Esophagus muscularis mucosa (tissue), 4 donors: ENCODE results near the gene SSRP1. TPM values are rescaled to one million over a fixed set of nuclear protein-coding genes. Genes with fewer than 3 reads are reported as not detected.

Experiments used
- DNase-seq: peaks from one replicate; pipeline ENCODE4 v3.0.0-alpha.2; 2017; ENCODE audit errors: extremely low spot score
- H3K27ac ChIP-seq, 4 donors: fragments of 200-600 bp; sonication (generic); replicated peaks in 1 of 4; 1 replicate in 3 of 4; 2 replicates in 1 of 4; pipeline ENCODE4 v1.5.1; 2016 to 2019; ENCODE audit warnings: mild to moderate bottlenecking in 1 of 4
- H3K27me3 ChIP-seq, 4 donors: fragments of 200-600 bp; sonication (generic); one replicate each; pipeline versions ENCODE4 v1.5.1 to v1.6.0; 2016 to 2019
- H3K36me3 ChIP-seq, 4 donors: fragments of 200-600 bp; sonication (generic); one replicate each; pipeline ENCODE4 v1.5.1; 2016 to 2019
- H3K4me1 ChIP-seq, 4 donors: fragments of 200-600 bp; sonication (generic); one replicate each; pipeline ENCODE4 v1.5.1; 2016 to 2019
- H3K4me3 ChIP-seq, 4 donors: fragments of 200-600 bp; sonication (generic); 1 replicate in 2 of 4; 2 replicates in 2 of 4; pipeline ENCODE4 v1.5.1; 2016 to 2019; ENCODE audit warnings: mild to moderate bottlenecking in 4 of 4, moderate library complexity in 1 of 4
- H3K9me3 ChIP-seq, 4 donors: fragments of 200-600 bp; sonication (generic); 1 replicate in 3 of 4; 2 replicates in 1 of 4; pipeline ENCODE4 v1.5.1; 2016 to 2019
- CTCF ChIP-seq, 3 experiments: fragments of 200-600 bp in 2 of 3; fragments of 450-650 bp in 1 of 3; sonication (generic) in 2 of 3; IDR thresholded peaks; one replicate each; pipeline ENCODE4 v1.5.1; 2017 to 2019; ENCODE audit warnings: antibody characterized with exemption in 3 of 3, mild to moderate bottlenecking in 2 of 3, moderate library complexity in 1 of 3
- EP300 ChIP-seq: sonication (generic); formaldehyde crosslinking; IDR thresholded peaks from one replicate; pipeline ENCODE4 v1.6.1; 2017; ENCODE audit warnings: antibody characterized with exemption
- POLR2A ChIP-seq: fragments of 450-650 bp; IDR thresholded peaks from one replicate; pipeline ENCODE4 v1.6.1; 2017; ENCODE audit warnings: antibody characterized with exemption, moderate library complexity, mild to moderate bottlenecking, low read depth
- POLR2AphosphoS5 ChIP-seq, 2 donors: sonication (generic); formaldehyde crosslinking; IDR thresholded peaks; one replicate each; pipeline ENCODE4 v1.6.1; 2017; ENCODE audit warnings: antibody characterized with exemption in 2 of 2
- WGBS: methylation state at CpG from one replicate; pipeline ENCODE4 v1.1.5; 2018; 5-methylcytosine and 5-hydroxymethylcytosine counted together
- intact Hi-C: fragments of 100-400 bp; cut with DNase I; formaldehyde crosslinking; loops from one replicate; pipeline ENCODE4 v1.15.1; 2023
- total RNA-seq, 4 donors: library from RNA; depleted of rRNA; stranded (reverse); fragments of >200 nt; gene quantifications; one replicate each; pipeline versions ENCODE4 v1.1.0 to v1.2.1, GENCODE V29; 2016

SSRP1 gene
- total RNA-seq, 4 donors from 2014 or later = 74.6 to 101 (median 88.1) TPM

GRCh38 chr11:57324886-57325734 lies 10.6 kb downstream of the SSRP1 start, which contains the start of gene TNKS1BP1:
TNKS1BP1 (minus strand) TSS chr11:57324952; CDS start chr11:57321885, 3,067 bp downstream.
- Histone ChIP-seq H3K27me3 (no peaks in the 10 kb centered on the region), H3K4me1 (peaks cover 44 to 56% (median 55%) of the 10 kb centered on the region in 4 donors), H3K4me3 (peak within 1 kb of the TSS; percentile 79 to 91 (median 89)), H3K27ac (peak within 1 kb of the TSS; percentile 94 to 98 (median 98)), H3K9me3 (no peaks in the 10 kb centered on the region), H3K36me3 (peaks cover 32 to 51% (median 47%) of the 10 kb centered on the region in 4 donors)
- 2% methylated on average over 29 of the region's 61 CpGs for WGBS
- intact Hi-C loops = loop anchor here (5.0 to 10.0 kb wide), 2 partner anchors 107 to 340 kb away; partner anchors contain the start of gene ZDHHC5
- peak; percentile 99 for DNase-seq
- no peak for TF ChIP-seq CTCF (IDR thresholded peaks at IDR 0.05)
- peak; percentile 89 to 90 for TF ChIP-seq POLR2AphosphoS5 (IDR thresholded peaks at IDR 0.05)
- peak; percentile 70 for TF ChIP-seq POLR2A
- no peak for TF ChIP-seq EP300

GRCh38 chr11:57324154-57324885 lies 11.4 kb downstream of the SSRP1 start:
- intact Hi-C loops = loop anchor here (10.0 kb wide), 1 partner anchor 340 kb away; the partner anchor contains the start of gene ZDHHC5
- H3K4me1 ChIP-seq = peaks cover 44 to 64% (median 63%) of the 10 kb centered on the region in 4 donors
- no peaks in the 10 kb centered on the region for H3K27me3 ChIP-seq
- TF ChIP-seq EP300 = no peak
- TF ChIP-seq CTCF (IDR thresholded peaks at IDR 0.05) = no peak
- no peak for TF ChIP-seq POLR2A
- TF ChIP-seq POLR2AphosphoS5 (IDR thresholded peaks at IDR 0.05) = no peak
- no peak for DNase-seq
- WGBS = 1% methylated on average over 30 of the region's 64 CpGs
- peaks cover 29 to 51% (median 46%) of the 10 kb centered on the region in 4 donors for H3K36me3 ChIP-seq
- H3K27ac ChIP-seq = peak overlapping the region; percentile 94 to 98 (median 98)
- peak overlapping the region; percentile 79 to 91 (median 89) for H3K4me3 ChIP-seq
- H3K9me3 ChIP-seq = no peaks in the 10 kb centered on the region

- H3K36me3 ChIP-seq = peaks cover 25 to 51% (median 45%) of the 10 kb centered on the region in 4 donors
- no peak for TF ChIP-seq POLR2A
- no peak for TF ChIP-seq CTCF (IDR thresholded peaks at IDR 0.05)
- TF ChIP-seq POLR2AphosphoS5 (IDR thresholded peaks at IDR 0.05) = no peak
- no peak for TF ChIP-seq EP300
- H3K9me3 ChIP-seq = no peaks in the 10 kb centered on the region
- H3K27ac ChIP-seq = peak overlapping the region; percentile 94 to 98 (median 98)
- no peaks in the 10 kb centered on the region for H3K27me3 ChIP-seq
- H3K4me1 ChIP-seq = peaks cover 44 to 69% (median 68%) of the 10 kb centered on the region in 4 donors
- 20% methylated on average over 7 of the region's 9 CpGs for WGBS
- H3K4me3 ChIP-seq = peak overlapping the region; percentile 79 to 91 (median 89)
- intact Hi-C loops = loop anchor here (10.0 kb wide), 1 partner anchor 341 kb away; the partner anchor contains the start of gene ZDHHC5
- DNase-seq = no peak
Observed at GRCh38 chr11:57323855-57324153, 11.9 kb downstream of the SSRP1 start.

- no peak for DNase-seq
- intact Hi-C loops = loop anchor here (10.0 kb wide), 1 partner anchor 341 kb away; the partner anchor contains the start of gene ZDHHC5
Observed at GRCh38 chr11:57323167-57323854, 12.4 kb downstream of the SSRP1 start.

More at GRCh38 chr11:57323167-57323854, 12.4 kb downstream of the SSRP1 start:
- WGBS = 54% methylated on average over 3 of the region's 3 CpGs
- peak in 1 of 3 experiments; percentile 13 for TF ChIP-seq CTCF (IDR thresholded peaks at IDR 0.05)
- TF ChIP-seq POLR2A = no peak
- Histone ChIP-seq H3K27me3 (no peaks in the 10 kb centered on the region), H3K36me3 (peaks cover 20 to 51% (median 45%) of the 10 kb centered on the region in 4 donors), H3K9me3 (no peaks in the 10 kb centered on the region), H3K27ac (peak overlapping the region; percentile 94 to 98 (median 98)), H3K4me1 (peaks cover 48 to 74% (median 73%) of the 10 kb centered on the region in 4 donors), H3K4me3 (peak overlapping the region; percentile 79 to 91 (median 89))
